DMS79 treated with DMSO at 0.1 percent for 48 hours (cell line): ENCODE measurements around the gene ZNF397.

Experiments used
- DNase-seq: peaks from one replicate; lab custom pipeline; 2025; lab: John Stamatoyannopoulos, UW

The ZNF397 gene

GRCh38 chr18:35296060-35296459 lies 55.2 kb downstream of the ZNF397 start:
- no peak for DNase-seq

DNA sequence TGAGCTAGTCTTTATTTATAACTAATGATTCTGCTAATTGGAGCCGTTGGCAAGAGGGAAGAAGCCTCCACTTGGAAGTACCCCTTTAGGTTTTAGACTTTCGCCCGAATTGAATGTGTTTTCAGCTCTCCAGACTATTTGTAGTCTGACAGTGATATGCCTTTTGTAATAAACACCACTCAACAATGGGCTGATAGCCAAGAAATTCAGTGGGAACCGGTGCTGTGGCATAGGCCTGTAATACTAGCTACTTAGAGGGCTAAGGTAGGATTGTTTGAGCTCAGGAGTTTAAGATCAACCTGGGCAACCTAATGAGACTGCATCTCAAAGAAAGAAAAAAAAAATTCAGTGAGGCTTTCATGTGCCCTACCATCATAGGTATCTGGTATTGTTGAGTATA lies 62.8 kb downstream of the ZNF397 start:
- DNase-seq = peak; percentile 20

DNA sequence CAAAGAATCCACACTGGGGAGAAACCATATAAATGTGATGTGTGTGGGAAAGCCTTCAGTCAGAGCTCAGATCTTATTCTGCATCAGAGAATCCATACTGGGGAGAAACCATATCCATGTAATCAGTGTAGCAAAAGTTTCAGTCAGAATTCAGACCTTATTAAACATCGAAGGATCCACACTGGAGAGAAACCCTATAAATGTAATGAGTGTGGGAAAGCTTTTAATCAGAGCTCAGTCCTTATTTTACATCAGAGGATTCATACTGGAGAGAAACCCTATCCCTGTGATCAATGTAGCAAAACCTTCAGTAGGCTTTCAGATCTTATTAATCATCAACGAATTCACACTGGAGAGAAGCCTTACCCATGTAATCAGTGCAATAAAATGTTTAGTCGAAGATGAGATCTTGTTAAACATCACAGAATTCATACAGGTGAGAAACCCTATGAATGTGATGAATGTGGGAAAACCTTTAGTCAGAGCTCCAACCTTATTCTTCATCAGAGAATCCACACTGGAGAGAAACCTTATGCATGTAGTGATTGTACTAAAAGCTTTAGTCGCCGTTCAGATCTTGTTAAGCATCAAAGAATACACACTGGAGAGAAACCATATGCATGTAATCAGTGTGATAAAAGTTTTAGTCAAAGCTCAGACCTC lies 65.9 kb downstream of the ZNF397 start:
- DNase-seq = no peak
